MV-4-11 (cell line): ENCODE data around the gene STIMATE.

Source experiments
- DNase-seq: peaks from one replicate; lab custom pipeline; 2025; lab: John Stamatoyannopoulos, UW

STIMATE gene

GRCh38 chr3:52791366-52791765 is 106.0 kb downstream of the STIMATE start:
- DNase-seq = no peak

- DNase-seq = no peak
Measured at GRCh38 chr3:52790741-52791140, 106.6 kb downstream of the STIMATE start.

DNA sequence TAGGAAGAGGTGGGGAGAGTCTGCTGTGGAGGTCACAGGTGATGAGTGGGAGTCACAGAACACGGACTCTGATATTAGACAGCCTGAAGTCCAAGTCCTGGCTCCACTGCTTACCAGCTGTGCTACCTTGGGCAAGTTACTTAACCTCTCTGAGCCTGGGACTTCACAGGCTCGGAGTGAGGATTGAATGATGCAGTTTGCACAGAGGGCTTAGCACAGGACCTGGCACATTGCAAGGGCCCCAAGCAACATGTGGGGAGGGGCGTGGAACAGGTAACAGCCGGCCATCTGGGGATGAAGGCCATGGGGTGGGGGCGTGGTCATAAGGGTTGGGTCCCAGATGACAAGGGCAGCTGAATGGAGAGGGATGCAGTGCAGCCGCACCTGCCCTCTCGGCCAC is 107.0 kb downstream of the STIMATE start:
- no peak for DNase-seq

GRCh38 chr3:52789746-52790040 is 107.7 kb downstream of the STIMATE start:
- DNase-seq = no peak

DNA sequence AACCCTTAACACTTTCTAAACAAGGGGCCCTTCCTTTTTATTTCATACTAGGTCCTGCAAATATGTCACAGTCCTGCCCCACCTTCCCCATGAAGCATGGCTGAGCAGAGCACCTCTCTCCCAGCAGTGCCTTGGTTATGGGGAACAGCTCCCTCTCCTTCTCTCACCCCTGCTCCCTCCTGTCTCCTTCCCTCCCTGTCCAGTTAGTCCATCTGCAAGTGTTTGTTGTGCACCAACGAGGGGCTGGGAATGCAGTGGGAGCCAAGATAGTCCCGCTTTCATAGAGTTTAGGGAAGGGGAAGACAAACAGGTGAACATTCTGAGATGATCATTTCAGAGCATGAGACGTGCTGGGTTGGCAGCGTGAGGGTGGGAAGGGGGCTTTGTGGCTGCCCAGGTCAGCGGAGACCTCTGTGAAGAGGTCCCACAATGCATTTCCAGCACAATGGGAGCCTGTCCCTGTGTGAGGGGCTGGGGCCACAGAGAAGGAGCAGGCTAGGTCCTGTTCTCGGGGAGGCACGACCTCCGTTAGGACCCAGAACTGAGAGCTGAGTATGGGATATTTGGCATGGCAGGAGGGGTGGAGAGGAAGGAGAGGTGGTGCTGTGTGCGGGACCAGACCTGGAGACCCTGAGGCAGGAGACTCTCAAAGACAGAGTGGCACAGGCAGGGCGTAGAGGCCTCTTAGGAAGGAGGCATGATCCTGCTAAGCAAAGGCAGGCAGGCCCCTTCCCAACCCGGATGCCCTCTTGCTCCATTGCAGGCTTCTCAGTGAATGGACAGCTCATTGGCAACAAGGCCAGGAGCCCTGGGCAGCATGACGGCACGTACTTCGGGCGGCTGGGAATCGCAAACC is 108.2 kb downstream of the STIMATE start:
- no peak for DNase-seq

GRCh38 chr3:52787672-52788625 is 109.4 kb downstream of the STIMATE start:
- DNase-seq = no peak

- no peak for DNase-seq
Measured at GRCh38 chr3:52787246-52787645, 110.1 kb downstream of the STIMATE start.
